HL-60 (cell line): Measurements from ENCODE around the gene CRIM1.

Experiments used
- CTCF ChIP-seq: IDR thresholded peaks from one replicate; pipeline ENCODE4 v1.5.1; 2011; ENCODE audit warnings: low read length, control low read depth, inconsistent platforms; ENCODE audit not compliant: insufficient read depth
- GABPA ChIP-seq: IDR thresholded peaks from 2 replicates; pipeline ENCODE4 v1.6.1; 2012; ENCODE audit warnings: low read depth
- POLR2AphosphoS5 ChIP-seq: IDR thresholded peaks from 2 replicates; pipeline ENCODE4 v1.6.1; 2012; ENCODE audit warnings: low read depth
- REST ChIP-seq: IDR thresholded peaks from 2 replicates; pipeline ENCODE4 v1.6.1; 2012; ENCODE audit warnings: low read depth; ENCODE audit not compliant: insufficient replicate concordance
- SPI1 ChIP-seq: IDR thresholded peaks from 2 replicates; pipeline ENCODE4 v1.6.1; 2012; ENCODE audit warnings: low read depth, mild to moderate bottlenecking, borderline replicate concordance

- no peak for TF ChIP-seq CTCF
- TF ChIP-seq POLR2AphosphoS5: no peak
- no peak for TF ChIP-seq REST
- no peak for TF ChIP-seq SPI1
- TF ChIP-seq GABPA: no peak
These were observed 106.8 kb downstream of the CRIM1 start for GRCh38 chr2:36462311-36462935.
